ENCODE data around the gene CDH5. TPM values are rescaled to one million over a fixed set of nuclear protein-coding genes. Genes with fewer than 3 reads are reported as not detected.
A peak's percentile ranks its signal among the peaks of the same experiment; 100 is the strongest.

Gene CDH5
- total and polyA plus RNA-seq, 2 of the 8 experiments (the other 6 are each of a cell fraction or from before 2014, with no cell fraction given), result 0.32 TPM

DNA sequence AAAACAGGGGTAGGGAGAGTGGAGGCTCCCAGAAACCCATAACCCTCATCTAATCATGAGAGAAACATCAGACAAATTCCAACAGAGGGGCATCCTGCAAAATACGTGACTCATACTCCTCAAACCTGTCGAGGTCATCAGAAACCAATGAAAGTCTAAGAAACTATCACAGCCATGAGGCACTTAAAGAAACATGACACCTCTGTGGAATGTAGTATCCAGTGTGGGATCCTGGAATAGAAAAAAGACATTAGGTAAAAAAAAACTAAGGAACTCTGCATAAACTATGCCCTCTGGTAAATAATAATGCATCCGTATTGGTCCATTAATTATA, 16.4 kb downstream of the CDH5 start:
- H3K23ac ChIP-seq (ENCODE audit: insufficient read length), result no peak overlapping the region
- H3K18ac ChIP-seq (ENCODE audit: extremely low read depth, low read length), result no peak overlapping the region
- no peak overlapping the region for H3K27ac ChIP-seq (ENCODE audit: low read depth, low read length)
- H3K14ac ChIP-seq (ENCODE audit: insufficient read length), result no peak overlapping the region
- H4K91ac ChIP-seq (replicated peaks; ENCODE audit: insufficient read length, low read length), result no peak overlapping the region
- H3K27me3 ChIP-seq (replicated peaks in 1 of 4; ENCODE audit: control insufficient read depth in 3 of 4, extremely low read depth in 1 of 4, insufficient read depth in 3 of 4, low read length in 3 of 4), result no peaks in the 10 kb centered on the region
- no peaks in the 10 kb centered on the region for H3K36me3 ChIP-seq (ENCODE audit: control insufficient read depth in 2 of 4, insufficient read depth in 4 of 4, low read length in 3 of 4)
- H2AFZ ChIP-seq (ENCODE audit: low read length), result 0 out of 2 replicates have a peak overlapping the region, but pooled peaks have one; percentile 19
- H3K79me2 ChIP-seq (ENCODE audit: control insufficient read depth in 1 of 2, insufficient read depth in 2 of 2, low read length in 2 of 2), result no peaks in the 10 kb centered on the region
- no peak for TF ChIP-seq BACH1 (IDR thresholded peaks at IDR 0.05; ENCODE audit: low read length)
- peak; percentile 24; the same call in 1 of the 2 replicates for TF ChIP-seq JUND (IDR thresholded peaks at IDR 0.05; ENCODE audit: low read length)
- TF ChIP-seq RFX5 (IDR thresholded peaks at IDR 0.05; ENCODE audit: borderline replicate concordance, low read depth, low read length), result no peak
- TF ChIP-seq, protein P1, sequence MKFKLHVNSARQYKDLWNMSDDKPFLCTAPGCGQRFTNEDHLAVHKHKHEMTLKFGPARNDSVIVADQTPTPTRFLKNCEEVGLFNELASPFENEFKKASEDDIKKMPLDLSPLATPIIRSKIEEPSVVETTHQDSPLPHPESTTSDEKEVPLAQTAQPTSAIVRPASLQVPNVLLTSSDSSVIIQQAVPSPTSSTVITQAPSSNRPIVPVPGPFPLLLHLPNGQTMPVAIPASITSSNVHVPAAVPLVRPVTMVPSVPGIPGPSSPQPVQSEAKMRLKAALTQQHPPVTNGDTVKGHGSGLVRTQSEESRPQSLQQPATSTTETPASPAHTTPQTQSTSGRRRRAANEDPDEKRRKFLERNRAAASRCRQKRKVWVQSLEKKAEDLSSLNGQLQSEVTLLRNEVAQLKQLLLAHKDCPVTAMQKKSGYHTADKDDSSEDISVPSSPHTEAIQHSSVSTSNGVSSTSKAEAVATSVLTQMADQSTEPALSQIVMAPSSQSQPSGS (IDR thresholded peaks at IDR 0.05; ENCODE audit: low read length), result 0 out of 2 replicates have a peak, but pooled peaks have one; percentile 37
- TF ChIP-seq, protein P2, sequence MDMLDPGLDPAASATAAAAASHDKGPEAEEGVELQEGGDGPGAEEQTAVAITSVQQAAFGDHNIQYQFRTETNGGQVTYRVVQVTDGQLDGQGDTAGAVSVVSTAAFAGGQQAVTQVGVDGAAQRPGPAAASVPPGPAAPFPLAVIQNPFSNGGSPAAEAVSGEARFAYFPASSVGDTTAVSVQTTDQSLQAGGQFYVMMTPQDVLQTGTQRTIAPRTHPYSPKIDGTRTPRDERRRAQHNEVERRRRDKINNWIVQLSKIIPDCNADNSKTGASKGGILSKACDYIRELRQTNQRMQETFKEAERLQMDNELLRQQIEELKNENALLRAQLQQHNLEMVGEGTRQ (IDR thresholded peaks at IDR 0.05; ENCODE audit: low read length), result no peak
- TF ChIP-seq CEBPB (IDR thresholded peaks at IDR 0.05; ENCODE audit: low read depth, low read length), result no peak
- H4K5ac ChIP-seq (ENCODE audit: insufficient read length, low read depth, low read length), result no peak overlapping the region
- H2BK20ac ChIP-seq (ENCODE audit: low read length), result no peak overlapping the region
- H4K20me1 ChIP-seq (replicated peaks in 1 of 2; ENCODE audit: control insufficient read depth in 1 of 2, insufficient read depth in 2 of 2, low read length in 2 of 2), result peaks cover 0 to 3% of the 10 kb centered on the region in 2 experiments
- H3K23me2 ChIP-seq (ENCODE audit: low read depth, low read length), result peaks cover 10% of the 10 kb centered on the region; the same call in 1 of the 2 replicates
- no peak overlapping the region for H2BK120ac ChIP-seq (replicated peaks; ENCODE audit: low read depth, low read length)
- no peak overlapping the region for H2BK5ac ChIP-seq (ENCODE audit: low read depth, low read length)
- no peaks in the 10 kb centered on the region for H3K79me1 ChIP-seq (ENCODE audit: low read depth, low read length)
- no peak overlapping the region for H3K4ac ChIP-seq (replicated peaks; ENCODE audit: insufficient read length, low read depth, low read length)
- no peaks in the 10 kb centered on the region for H3K9me3 ChIP-seq (ENCODE audit: insufficient read depth in 2 of 2, low read depth in 1 of 2, low read length in 1 of 2)
- no peak overlapping the region for H2BK15ac ChIP-seq (ENCODE audit: low read length)
- no peak overlapping the region for H2BK12ac ChIP-seq (ENCODE audit: low read depth, low read length)
- no peak overlapping the region for H3K4me3 ChIP-seq (ENCODE audit: extremely low read depth in 1 of 4, insufficient read depth in 2 of 4, low read depth in 3 of 4, low read length in 4 of 4)
- H3K4me1 ChIP-seq (replicated peaks in 1 of 4; ENCODE audit: control insufficient read depth in 3 of 4, insufficient read depth in 4 of 4, low read length in 3 of 4), result peaks cover 0 to 3% (median 0%) of the 10 kb centered on the region in 4 experiments; a peak in 3 of 7 replicates
- no peak overlapping the region for H4K8ac ChIP-seq (ENCODE audit: extremely low read depth, insufficient read depth, low read length)
- H3K9ac ChIP-seq (replicated peaks in 1 of 4; ENCODE audit: extremely low read depth in 1 of 4, low read depth in 3 of 4, low read length in 3 of 4), result no peak overlapping the region
- H3K4me2 ChIP-seq (ENCODE audit: insufficient read depth in 1 of 2, low read depth in 2 of 2, low read length in 2 of 2), result no peak overlapping the region
- H2AK5ac ChIP-seq (ENCODE audit: low read depth, low read length), result no peak overlapping the region
- no peak for FAIRE-seq
- no peak overlapping the region for H3K56ac ChIP-seq (replicated peaks; ENCODE audit: insufficient read length, low read depth, low read length)
- DNase-seq (ENCODE audit: low read depth in 1 of 2, low spot score in 2 of 2), result no peak
- ChIA-PET POLR2A (ENCODE audit: partially characterized antibody) (no interaction called here), CTCF (ENCODE audit: partially characterized antibody) (no interaction called here)
- 76% methylated on average over 3 of the region's 3 CpGs; no CpG with 5 or more reads in 1 of the 2 experiments for WGBS, 2 experiments (ENCODE audit: extremely low coverage in 1 of 2, insufficient coverage in 1 of 2, insufficient read length in 1 of 2, insufficient replicate concordance in 2 of 2, low coverage in 1 of 2, low lambda C conversion rate in 2 of 2, missing lambda C conversion rate in 1 of 2)
